ENCODE data around the gene SOX2. TPM values are rescaled to one million over a fixed set of nuclear protein-coding genes. Genes with fewer than 3 reads are reported as not detected.

SOX2 gene
- total RNA-seq, 1 experiment from 2014 or later: 189 TPM

DNA sequence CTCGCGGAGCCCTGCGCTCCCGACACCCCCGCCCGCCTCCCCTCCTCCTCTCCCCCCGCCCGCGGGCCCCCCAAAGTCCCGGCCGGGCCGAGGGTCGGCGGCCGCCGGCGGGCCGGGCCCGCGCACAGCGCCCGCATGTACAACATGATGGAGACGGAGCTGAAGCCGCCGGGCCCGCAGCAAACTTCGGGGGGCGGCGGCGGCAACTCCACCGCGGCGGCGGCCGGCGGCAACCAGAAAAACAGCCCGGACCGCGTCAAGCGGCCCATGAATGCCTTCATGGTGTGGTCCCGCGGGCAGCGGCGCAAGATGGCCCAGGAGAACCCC, 464 bp downstream of the SOX2 start (continued):
- TF ChIP-seq, protein P1, sequence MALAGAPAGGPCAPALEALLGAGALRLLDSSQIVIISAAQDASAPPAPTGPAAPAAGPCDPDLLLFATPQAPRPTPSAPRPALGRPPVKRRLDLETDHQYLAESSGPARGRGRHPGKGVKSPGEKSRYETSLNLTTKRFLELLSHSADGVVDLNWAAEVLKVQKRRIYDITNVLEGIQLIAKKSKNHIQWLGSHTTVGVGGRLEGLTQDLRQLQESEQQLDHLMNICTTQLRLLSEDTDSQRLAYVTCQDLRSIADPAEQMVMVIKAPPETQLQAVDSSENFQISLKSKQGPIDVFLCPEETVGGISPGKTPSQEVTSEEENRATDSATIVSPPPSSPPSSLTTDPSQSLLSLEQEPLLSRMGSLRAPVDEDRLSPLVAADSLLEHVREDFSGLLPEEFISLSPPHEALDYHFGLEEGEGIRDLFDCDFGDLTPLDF (CRISPR knock-in tag; IDR thresholded peaks at IDR 0.05): no peak
- no peak; the same call in 1 of the 2 replicates for TF ChIP-seq TP53 (CRISPR knock-in tag; IDR thresholded peaks at IDR 0.05)

DNA sequence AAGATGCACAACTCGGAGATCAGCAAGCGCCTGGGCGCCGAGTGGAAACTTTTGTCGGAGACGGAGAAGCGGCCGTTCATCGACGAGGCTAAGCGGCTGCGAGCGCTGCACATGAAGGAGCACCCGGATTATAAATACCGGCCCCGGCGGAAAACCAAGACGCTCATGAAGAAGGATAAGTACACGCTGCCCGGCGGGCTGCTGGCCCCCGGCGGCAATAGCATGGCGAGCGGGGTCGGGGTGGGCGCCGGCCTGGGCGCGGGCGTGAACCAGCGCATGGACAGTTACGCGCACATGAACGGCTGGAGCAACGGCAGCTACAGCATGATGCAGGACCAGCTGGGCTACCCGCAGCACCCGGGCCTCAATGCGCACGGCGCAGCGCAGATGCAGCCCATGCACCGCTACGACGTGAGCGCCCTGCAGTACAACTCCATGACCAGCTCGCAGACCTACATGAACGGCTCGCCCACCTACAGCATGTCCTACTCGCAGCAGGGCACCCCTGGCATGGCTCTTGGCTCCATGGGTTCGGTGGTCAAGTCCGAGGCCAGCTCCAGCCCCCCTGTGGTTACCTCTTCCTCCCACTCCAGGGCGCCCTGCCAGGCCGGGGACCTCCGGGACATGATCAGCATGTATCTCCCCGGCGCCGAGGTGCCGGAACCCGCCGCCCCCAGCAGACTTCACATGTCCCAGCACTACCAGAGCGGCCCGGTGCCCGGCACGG, 991 bp downstream of the SOX2 start:
- H3K27ac Mint-ChIP-seq: peak overlapping the region; percentile 98
- H3K36me3 Mint-ChIP-seq: peaks cover 37% of the 10 kb centered on the region
- CTCF ChIA-PET: interaction anchor here (1.0 to 1.1 kb wide), 2 partner anchors 11 to 182 kb away, joined by 3 read pairs; no protein-coding TSS in a partner anchor
- peaks cover 4% of the 10 kb centered on the region; the same call in 1 of the 2 replicates for H3K27me3 Mint-ChIP-seq (ENCODE audit: low read depth)
- peaks cover 35% of the 10 kb centered on the region for H3K4me1 Mint-ChIP-seq
- no peak overlapping the region; the same call in 1 of the 2 replicates for H3K4me3 Mint-ChIP-seq
- ATAC-seq (no peak), DNase-seq (ENCODE audit: low spot score) (no peak)
- no peaks in the 10 kb centered on the region for H3K9me3 Mint-ChIP-seq
- POLR2A ChIA-PET: interaction anchor here (0.8 to 1.7 kb wide), 2 partner anchors 17 to 44 kb away, joined by 3 to 6 read pairs; no protein-coding TSS in a partner anchor
- TF ChIP-seq, protein P2, sequence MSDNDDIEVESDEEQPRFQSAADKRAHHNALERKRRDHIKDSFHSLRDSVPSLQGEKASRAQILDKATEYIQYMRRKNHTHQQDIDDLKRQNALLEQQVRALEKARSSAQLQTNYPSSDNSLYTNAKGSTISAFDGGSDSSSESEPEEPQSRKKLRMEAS (CRISPR knock-in tag; IDR thresholded peaks at IDR 0.05): no peak
- TF ChIP-seq, protein P3, sequence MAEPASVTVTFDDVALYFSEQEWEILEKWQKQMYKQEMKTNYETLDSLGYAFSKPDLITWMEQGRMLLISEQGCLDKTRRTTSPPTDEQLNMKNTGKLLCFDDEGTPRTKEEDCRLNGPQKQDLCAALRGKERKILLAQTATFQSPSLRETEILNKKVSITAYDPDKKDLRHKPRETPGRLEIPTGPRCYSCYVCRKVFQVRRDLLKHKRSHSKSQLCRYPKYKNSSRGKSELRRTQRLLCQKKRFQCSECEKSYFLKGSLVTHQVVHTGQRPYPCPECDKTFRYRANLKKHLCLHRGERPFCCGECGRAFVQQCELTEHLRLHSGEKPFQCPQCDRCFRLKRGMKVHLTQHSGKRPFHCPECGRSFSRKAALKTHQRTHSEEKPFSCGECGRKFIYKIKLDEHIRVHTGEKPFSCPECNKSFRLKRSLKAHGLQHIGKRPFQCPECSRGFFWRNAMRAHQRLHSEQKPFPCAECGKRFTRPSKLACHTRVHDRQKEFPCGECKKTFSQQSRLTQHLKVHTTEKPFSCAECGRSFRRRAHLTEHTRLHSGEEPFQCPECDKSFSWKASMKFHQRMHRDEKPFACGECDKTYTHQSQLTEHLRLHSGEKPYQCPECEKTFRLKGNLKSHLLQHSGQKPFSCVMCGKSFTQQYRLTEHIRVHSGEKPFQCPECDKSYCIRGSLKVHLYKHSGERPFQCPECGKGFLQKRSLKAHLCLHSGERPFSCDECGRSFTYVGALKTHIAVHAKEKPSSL (CRISPR knock-in tag; conservative IDR thresholded peaks at IDR 0.05): no peak
- TF ChIP-seq, protein P4, sequence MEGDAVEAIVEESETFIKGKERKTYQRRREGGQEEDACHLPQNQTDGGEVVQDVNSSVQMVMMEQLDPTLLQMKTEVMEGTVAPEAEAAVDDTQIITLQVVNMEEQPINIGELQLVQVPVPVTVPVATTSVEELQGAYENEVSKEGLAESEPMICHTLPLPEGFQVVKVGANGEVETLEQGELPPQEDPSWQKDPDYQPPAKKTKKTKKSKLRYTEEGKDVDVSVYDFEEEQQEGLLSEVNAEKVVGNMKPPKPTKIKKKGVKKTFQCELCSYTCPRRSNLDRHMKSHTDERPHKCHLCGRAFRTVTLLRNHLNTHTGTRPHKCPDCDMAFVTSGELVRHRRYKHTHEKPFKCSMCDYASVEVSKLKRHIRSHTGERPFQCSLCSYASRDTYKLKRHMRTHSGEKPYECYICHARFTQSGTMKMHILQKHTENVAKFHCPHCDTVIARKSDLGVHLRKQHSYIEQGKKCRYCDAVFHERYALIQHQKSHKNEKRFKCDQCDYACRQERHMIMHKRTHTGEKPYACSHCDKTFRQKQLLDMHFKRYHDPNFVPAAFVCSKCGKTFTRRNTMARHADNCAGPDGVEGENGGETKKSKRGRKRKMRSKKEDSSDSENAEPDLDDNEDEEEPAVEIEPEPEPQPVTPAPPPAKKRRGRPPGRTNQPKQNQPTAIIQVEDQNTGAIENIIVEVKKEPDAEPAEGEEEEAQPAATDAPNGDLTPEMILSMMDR (IDR thresholded peaks at IDR 0.05): no peak
- TF ChIP-seq ZNF416 (CRISPR knock-in tag; IDR thresholded peaks at IDR 0.05) (no peak), ZNF219 (CRISPR knock-in tag; IDR thresholded peaks at IDR 0.05; ENCODE audit: borderline replicate concordance) (no peak), TEAD4 (CRISPR knock-in tag; IDR thresholded peaks at IDR 0.05) (no peak; the same call in 1 of the 2 replicates), CREB1 (CRISPR knock-in tag; IDR thresholded peaks at IDR 0.05) (no peak), FOXK1 (CRISPR knock-in tag; IDR thresholded peaks at IDR 0.05) (peak; percentile 52; the same call in 1 of the 2 replicates), ZNF121 (CRISPR knock-in tag; IDR thresholded peaks at IDR 0.05) (no peak), NFYB (CRISPR knock-in tag; conservative IDR thresholded peaks at IDR 0.05; ENCODE audit: low read depth) (no peak), RORB (CRISPR knock-in tag; IDR thresholded peaks at IDR 0.05) (no peak), EMX1 (CRISPR knock-in tag; IDR thresholded peaks at IDR 0.05) (no peak), PRRX2 (CRISPR knock-in tag; IDR thresholded peaks at IDR 0.05) (no peak), CREM (CRISPR knock-in tag; IDR thresholded peaks at IDR 0.05) (no peak; the same call in 1 of the 2 replicates)
- TF ChIP-seq, protein P5, sequence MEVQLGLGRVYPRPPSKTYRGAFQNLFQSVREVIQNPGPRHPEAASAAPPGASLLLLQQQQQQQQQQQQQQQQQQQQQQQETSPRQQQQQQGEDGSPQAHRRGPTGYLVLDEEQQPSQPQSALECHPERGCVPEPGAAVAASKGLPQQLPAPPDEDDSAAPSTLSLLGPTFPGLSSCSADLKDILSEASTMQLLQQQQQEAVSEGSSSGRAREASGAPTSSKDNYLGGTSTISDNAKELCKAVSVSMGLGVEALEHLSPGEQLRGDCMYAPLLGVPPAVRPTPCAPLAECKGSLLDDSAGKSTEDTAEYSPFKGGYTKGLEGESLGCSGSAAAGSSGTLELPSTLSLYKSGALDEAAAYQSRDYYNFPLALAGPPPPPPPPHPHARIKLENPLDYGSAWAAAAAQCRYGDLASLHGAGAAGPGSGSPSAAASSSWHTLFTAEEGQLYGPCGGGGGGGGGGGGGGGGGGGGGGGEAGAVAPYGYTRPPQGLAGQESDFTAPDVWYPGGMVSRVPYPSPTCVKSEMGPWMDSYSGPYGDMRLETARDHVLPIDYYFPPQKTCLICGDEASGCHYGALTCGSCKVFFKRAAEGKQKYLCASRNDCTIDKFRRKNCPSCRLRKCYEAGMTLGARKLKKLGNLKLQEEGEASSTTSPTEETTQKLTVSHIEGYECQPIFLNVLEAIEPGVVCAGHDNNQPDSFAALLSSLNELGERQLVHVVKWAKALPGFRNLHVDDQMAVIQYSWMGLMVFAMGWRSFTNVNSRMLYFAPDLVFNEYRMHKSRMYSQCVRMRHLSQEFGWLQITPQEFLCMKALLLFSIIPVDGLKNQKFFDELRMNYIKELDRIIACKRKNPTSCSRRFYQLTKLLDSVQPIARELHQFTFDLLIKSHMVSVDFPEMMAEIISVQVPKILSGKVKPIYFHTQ (CRISPR knock-in tag; IDR thresholded peaks at IDR 0.05): no peak
- TF ChIP-seq, protein P6, sequence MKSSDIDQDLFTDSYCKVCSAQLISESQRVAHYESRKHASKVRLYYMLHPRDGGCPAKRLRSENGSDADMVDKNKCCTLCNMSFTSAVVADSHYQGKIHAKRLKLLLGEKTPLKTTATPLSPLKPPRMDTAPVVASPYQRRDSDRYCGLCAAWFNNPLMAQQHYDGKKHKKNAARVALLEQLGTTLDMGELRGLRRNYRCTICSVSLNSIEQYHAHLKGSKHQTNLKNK (CRISPR knock-in tag; IDR thresholded peaks at IDR 0.05): no peak
- TF ChIP-seq, protein P7, sequence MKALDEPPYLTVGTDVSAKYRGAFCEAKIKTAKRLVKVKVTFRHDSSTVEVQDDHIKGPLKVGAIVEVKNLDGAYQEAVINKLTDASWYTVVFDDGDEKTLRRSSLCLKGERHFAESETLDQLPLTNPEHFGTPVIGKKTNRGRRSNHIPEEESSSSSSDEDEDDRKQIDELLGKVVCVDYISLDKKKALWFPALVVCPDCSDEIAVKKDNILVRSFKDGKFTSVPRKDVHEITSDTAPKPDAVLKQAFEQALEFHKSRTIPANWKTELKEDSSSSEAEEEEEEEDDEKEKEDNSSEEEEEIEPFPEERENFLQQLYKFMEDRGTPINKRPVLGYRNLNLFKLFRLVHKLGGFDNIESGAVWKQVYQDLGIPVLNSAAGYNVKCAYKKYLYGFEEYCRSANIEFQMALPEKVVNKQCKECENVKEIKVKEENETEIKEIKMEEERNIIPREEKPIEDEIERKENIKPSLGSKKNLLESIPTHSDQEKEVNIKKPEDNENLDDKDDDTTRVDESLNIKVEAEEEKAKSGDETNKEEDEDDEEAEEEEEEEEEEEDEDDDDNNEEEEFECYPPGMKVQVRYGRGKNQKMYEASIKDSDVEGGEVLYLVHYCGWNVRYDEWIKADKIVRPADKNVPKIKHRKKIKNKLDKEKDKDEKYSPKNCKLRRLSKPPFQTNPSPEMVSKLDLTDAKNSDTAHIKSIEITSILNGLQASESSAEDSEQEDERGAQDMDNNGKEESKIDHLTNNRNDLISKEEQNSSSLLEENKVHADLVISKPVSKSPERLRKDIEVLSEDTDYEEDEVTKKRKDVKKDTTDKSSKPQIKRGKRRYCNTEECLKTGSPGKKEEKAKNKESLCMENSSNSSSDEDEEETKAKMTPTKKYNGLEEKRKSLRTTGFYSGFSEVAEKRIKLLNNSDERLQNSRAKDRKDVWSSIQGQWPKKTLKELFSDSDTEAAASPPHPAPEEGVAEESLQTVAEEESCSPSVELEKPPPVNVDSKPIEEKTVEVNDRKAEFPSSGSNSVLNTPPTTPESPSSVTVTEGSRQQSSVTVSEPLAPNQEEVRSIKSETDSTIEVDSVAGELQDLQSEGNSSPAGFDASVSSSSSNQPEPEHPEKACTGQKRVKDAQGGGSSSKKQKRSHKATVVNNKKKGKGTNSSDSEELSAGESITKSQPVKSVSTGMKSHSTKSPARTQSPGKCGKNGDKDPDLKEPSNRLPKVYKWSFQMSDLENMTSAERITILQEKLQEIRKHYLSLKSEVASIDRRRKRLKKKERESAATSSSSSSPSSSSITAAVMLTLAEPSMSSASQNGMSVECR (CRISPR knock-in tag; IDR thresholded peaks at IDR 0.05; ENCODE audit: borderline replicate concordance): 0 out of 2 replicates have a peak, but pooled peaks have one; percentile 69
- TF ChIP-seq, protein P8, sequence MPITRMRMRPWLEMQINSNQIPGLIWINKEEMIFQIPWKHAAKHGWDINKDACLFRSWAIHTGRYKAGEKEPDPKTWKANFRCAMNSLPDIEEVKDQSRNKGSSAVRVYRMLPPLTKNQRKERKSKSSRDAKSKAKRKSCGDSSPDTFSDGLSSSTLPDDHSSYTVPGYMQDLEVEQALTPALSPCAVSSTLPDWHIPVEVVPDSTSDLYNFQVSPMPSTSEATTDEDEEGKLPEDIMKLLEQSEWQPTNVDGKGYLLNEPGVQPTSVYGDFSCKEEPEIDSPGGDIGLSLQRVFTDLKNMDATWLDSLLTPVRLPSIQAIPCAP (CRISPR knock-in tag; IDR thresholded peaks at IDR 0.05): no peak
- TF ChIP-seq, protein P9, sequence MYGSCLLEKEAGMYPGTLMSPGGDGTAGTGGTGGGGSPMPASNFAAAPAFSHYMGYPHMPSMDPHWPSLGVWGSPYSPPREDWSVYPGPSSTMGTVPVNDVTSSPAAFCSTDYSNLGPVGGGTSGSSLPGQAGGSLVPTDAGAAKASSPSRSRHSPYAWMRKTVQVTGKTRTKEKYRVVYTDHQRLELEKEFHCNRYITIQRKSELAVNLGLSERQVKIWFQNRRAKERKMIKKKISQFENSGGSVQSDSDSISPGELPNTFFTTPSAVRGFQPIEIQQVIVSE (CRISPR knock-in tag; IDR thresholded peaks at IDR 0.05; ENCODE audit: borderline replicate concordance): no peak

All from WTC11 (cell line).